SK-N-MC (cell line): Measurements from ENCODE around the gene NUP107.

Source experiments
- DNase-seq: peaks from one replicate; pipeline ENCODE4 v3.0.0-alpha.2; 2011; ENCODE audit warnings: low read depth, low spot score
- H3K27ac ChIP-seq: fragments of 200-600 bp; sonication (generic); 2 replicates; pipeline ENCODE4 v1.5.1; 2016; ENCODE audit warnings: mixed run types
- H3K36me3 ChIP-seq: fragments of 200-600 bp; sonication (generic); 2 replicates; pipeline ENCODE4 v1.6.1; 2017; ENCODE audit warnings: antibody characterized with exemption, low read length, mixed read lengths; ENCODE audit not compliant: insufficient read depth
- H3K4me3 ChIP-seq: fragments of 200-600 bp; sonication (generic); 2 replicates; pipeline ENCODE4 v1.5.1; 2016
- H3K9ac ChIP-seq: fragments of 200-600 bp; sonication (generic); 2 replicates; pipeline ENCODE4 v1.8.0; 2017; ENCODE audit warnings: mixed run types, mixed read lengths; ENCODE audit not compliant: insufficient read length
- H3K9me3 ChIP-seq: fragments of 200-600 bp; sonication (generic); 2 replicates; pipeline ENCODE4 v1.6.1; 2017; ENCODE audit warnings: low read depth, mild to moderate bottlenecking, antibody characterized with exemption, low read length, moderate library complexity, mixed read lengths
- EZH2 ChIP-seq: fragments of 200-600 bp; sonication (generic); IDR thresholded peaks from one replicate; pipeline ENCODE4 v1.6.1; 2017; ENCODE audit warnings: antibody characterized with exemption
- FOXP2 ChIP-seq: optimal IDR thresholded peaks from 2 replicates; pipeline ENCODE3; 2011; ENCODE audit warnings: mild to moderate bottlenecking, moderate library complexity; ENCODE audit not compliant: insufficient read depth; ENCODE audit errors: extremely low read length, control extremely low read depth
- POLR2AphosphoS5 ChIP-seq: IDR thresholded peaks from 2 replicates; pipeline ENCODE4 v1.6.1; 2012; ENCODE audit warnings: mild to moderate bottlenecking, low read depth, low read length, borderline replicate concordance

The NUP107 gene

GRCh38 chr12:68762691-68763090 lies 75.9 kb downstream of the NUP107 start:
- DNase-seq: no peak
- Histone ChIP-seq H3K9me3 (no peaks in the 10 kb centered on the region), H3K36me3 (peaks cover 8% of the 10 kb centered on the region; the same call in 1 of the 2 replicates), H3K4me3 (no peak overlapping the region), H3K27ac (no peak overlapping the region), H3K9ac (no peak overlapping the region)
- no peak for TF ChIP-seq POLR2AphosphoS5
- no peak for TF ChIP-seq FOXP2
- no peak for TF ChIP-seq EZH2

- Histone ChIP-seq H3K9ac (no peak overlapping the region), H3K36me3 (no peaks in the 10 kb centered on the region; the same call in 1 of the 2 replicates), H3K4me3 (no peak overlapping the region), H3K9me3 (no peaks in the 10 kb centered on the region), H3K27ac (no peak overlapping the region)
- DNase-seq: no peak
- no peak for TF ChIP-seq EZH2
- no peak for TF ChIP-seq FOXP2
- no peak for TF ChIP-seq POLR2AphosphoS5
Measured at GRCh38 chr12:68765696-68766095, 78.9 kb downstream of the NUP107 start.

GRCh38 chr12:68766646-68767045 lies 79.9 kb downstream of the NUP107 start:
- H3K4me3 ChIP-seq: no peak overlapping the region
- H3K9ac ChIP-seq: no peak overlapping the region
- no peak overlapping the region for H3K27ac ChIP-seq
- DNase-seq: no peak
- H3K36me3 ChIP-seq: no peaks in the 10 kb centered on the region; the same call in 1 of the 2 replicates
- no peaks in the 10 kb centered on the region for H3K9me3 ChIP-seq
- TF ChIP-seq FOXP2: no peak
- no peak for TF ChIP-seq POLR2AphosphoS5
- TF ChIP-seq EZH2: no peak

- no peak overlapping the region for H3K9ac ChIP-seq
- TF ChIP-seq POLR2AphosphoS5 (no peak), FOXP2 (no peak), EZH2 (no peak)
- no peak overlapping the region for H3K4me3 ChIP-seq
- H3K36me3 ChIP-seq: no peaks in the 10 kb centered on the region; the same call in 1 of the 2 replicates
- H3K27ac ChIP-seq: no peak overlapping the region
- DNase-seq: no peak
- no peaks in the 10 kb centered on the region for H3K9me3 ChIP-seq
Measured at GRCh38 chr12:68767191-68767590, 80.4 kb downstream of the NUP107 start.

- Histone ChIP-seq H3K27ac (no peak overlapping the region), H3K4me3 (no peak overlapping the region), H3K9me3 (no peaks in the 10 kb centered on the region), H3K36me3 (no peaks in the 10 kb centered on the region; the same call in 1 of the 2 replicates), H3K9ac (no peak overlapping the region)
- DNase-seq: no peak
- TF ChIP-seq EZH2 (no peak), POLR2AphosphoS5 (no peak), FOXP2 (no peak)
Measured at GRCh38 chr12:68768431-68768939, 81.7 kb downstream of the NUP107 start.

- H3K36me3 ChIP-seq: no peaks in the 10 kb centered on the region
- no peak for DNase-seq
- H3K27ac ChIP-seq: no peak overlapping the region
- H3K4me3 ChIP-seq: no peak overlapping the region
- no peak overlapping the region for H3K9ac ChIP-seq
- no peak for TF ChIP-seq FOXP2
- TF ChIP-seq EZH2: no peak
- TF ChIP-seq POLR2AphosphoS5: no peak
- H3K9me3 ChIP-seq: no peaks in the 10 kb centered on the region
Measured at GRCh38 chr12:68769941-68770340, 83.2 kb downstream of the NUP107 start.

GRCh38 chr12:68771223-68771925 lies 84.6 kb downstream of the NUP107 start:
- H3K9me3 ChIP-seq: no peaks in the 10 kb centered on the region
- DNase-seq: no peak
- H3K9ac ChIP-seq: no peak overlapping the region
- no peak overlapping the region for H3K27ac ChIP-seq
- no peak overlapping the region for H3K4me3 ChIP-seq
- TF ChIP-seq FOXP2: no peak
- no peak for TF ChIP-seq EZH2
- no peak for TF ChIP-seq POLR2AphosphoS5
- no peaks in the 10 kb centered on the region for H3K36me3 ChIP-seq

- Histone ChIP-seq H3K27ac (no peak overlapping the region), H3K9ac (no peak overlapping the region), H3K36me3 (no peaks in the 10 kb centered on the region), H3K9me3 (no peaks in the 10 kb centered on the region), H3K4me3 (no peak overlapping the region)
- no peak for TF ChIP-seq POLR2AphosphoS5
- no peak for TF ChIP-seq FOXP2
- TF ChIP-seq EZH2: no peak
- DNase-seq: no peak
Measured at GRCh38 chr12:68772714-68773113, 85.9 kb downstream of the NUP107 start.

- TF ChIP-seq EZH2 (no peak), POLR2AphosphoS5 (no peak), FOXP2 (no peak)
- no peak overlapping the region for H3K9ac ChIP-seq
- no peak overlapping the region for H3K27ac ChIP-seq
- H3K9me3 ChIP-seq: no peaks in the 10 kb centered on the region
- no peak for DNase-seq
- H3K36me3 ChIP-seq: no peaks in the 10 kb centered on the region
- no peak overlapping the region for H3K4me3 ChIP-seq
Measured at GRCh38 chr12:68773582-68773981, 86.8 kb downstream of the NUP107 start.
